GM18520 (cell line): ENCODE data around the gene FAM209B.
"Not testable (repeated sequence)": the region's sequence is repeated elsewhere in the genome, so short reads cannot be mapped to it uniquely, and the experiment has no call there.

ENCODE experiments used
- ATAC-seq: cut with Tn5 transposase; IDR thresholded peaks from one replicate; pipeline ENCODE4 v1.9.1; 2021; ENCODE audit not compliant: unreplicated experiment

The FAM209B gene

GRCh38 chr20:56532946-56533345 lies at the start of gene FAM209B:
FAM209B (plus strand) TSS chr20:56533246; CDS start chr20:56533342, 96 bp downstream.
- ATAC-seq: not testable (repeated sequence)

GRCh38 chr20:56483970-56484369 lies 49.1 kb upstream of the FAM209B start:
- no peak for ATAC-seq

GRCh38 chr20:56487216-56487615 lies 45.8 kb upstream of the FAM209B start:
- no peak for ATAC-seq

- ATAC-seq: no peak
Observed at GRCh38 chr20:56488566-56488965, 44.5 kb upstream of the FAM209B start.

- ATAC-seq: no peak
Observed at GRCh38 chr20:56501116-56501515, 31.9 kb upstream of the FAM209B start.

GRCh38 chr20:56503916-56504315 lies 29.1 kb upstream of the FAM209B start:
- no peak for ATAC-seq

GRCh38 chr20:56504373-56505005 lies 28.6 kb upstream of the FAM209B start:
- ATAC-seq: no peak

- ATAC-seq: no peak
Observed at GRCh38 chr20:56506103-56506502, 26.9 kb upstream of the FAM209B start.

- no peak for ATAC-seq
Observed at GRCh38 chr20:56511926-56512325, 21.1 kb upstream of the FAM209B start.

GRCh38 chr20:56513161-56514150 lies 19.6 kb upstream of the FAM209B start:
- no peak for ATAC-seq

- ATAC-seq: no peak
Observed at GRCh38 chr20:56516631-56517030, 16.4 kb upstream of the FAM209B start.

GRCh38 chr20:56517211-56517610 lies 15.8 kb upstream of the FAM209B start:
- ATAC-seq: no peak

- no peak for ATAC-seq
Observed at GRCh38 chr20:56517641-56518040, 15.4 kb upstream of the FAM209B start.

- ATAC-seq: no peak
Observed at GRCh38 chr20:56518126-56518525, 14.9 kb upstream of the FAM209B start.

GRCh38 chr20:56518721-56519398 lies 14.2 kb upstream of the FAM209B start:
- ATAC-seq: no peak

GRCh38 chr20:56519551-56519950 lies 13.5 kb upstream of the FAM209B start:
- ATAC-seq: no peak

GRCh38 chr20:56520180-56520579 lies 12.9 kb upstream of the FAM209B start:
- no peak for ATAC-seq

- ATAC-seq: not testable (repeated sequence)
Observed at GRCh38 chr20:56520746-56521354, 12.2 kb upstream of the FAM209B start.

GRCh38 chr20:56522311-56522710 lies 10.7 kb upstream of the FAM209B start:
- ATAC-seq: no peak

GRCh38 chr20:56524444-56524843 lies 8.6 kb upstream of the FAM209B start, which contains the start of gene FAM209A:
FAM209A (plus strand) TSS chr20:56524744; CDS start chr20:56524809, 65 bp downstream.
- not testable (repeated sequence) for ATAC-seq

GRCh38 chr20:56527521-56527920 lies 5.5 kb upstream of the FAM209B start:
- no peak for ATAC-seq
